IMR-90 (cell line): ENCODE measurements around the gene CRYZL1.

Experiments used
- CEBPB ChIP-seq: IDR thresholded peaks from 2 replicates; pipeline ENCODE4 v1.6.1; 2012; ENCODE audit warnings: low read depth, low read length, improper control_type of control experiment
- CTCF ChIP-seq: conservative IDR thresholded peaks from 2 replicates; pipeline ENCODE4 v1.5.1; 2012; ENCODE audit warnings: mild to moderate bottlenecking, low read depth, low read length, improper control_type of control experiment
- FOS ChIP-seq: fragments of 150-350 bp; IDR thresholded peaks from 2 replicates; pipeline ENCODE4 v1.6.1; 2016; ENCODE audit warnings: low read depth, low read length
- MAZ ChIP-seq: IDR thresholded peaks from 2 replicates; pipeline ENCODE4 v1.6.1; 2012; ENCODE audit warnings: low read depth, mild to moderate bottlenecking, low read length, improper control_type of control experiment, moderate library complexity, borderline replicate concordance
- MXI1 ChIP-seq: IDR thresholded peaks from 2 replicates; pipeline ENCODE4 v1.6.1; 2012; ENCODE audit warnings: low read depth, mild to moderate bottlenecking, low read length, moderate library complexity, borderline replicate concordance
- POLR2A ChIP-seq: IDR thresholded peaks from 2 replicates; pipeline ENCODE4 v1.6.1; 2012; ENCODE audit warnings: mild to moderate bottlenecking, low read depth, low read length
- RCOR1 ChIP-seq: IDR thresholded peaks from 2 replicates; pipeline ENCODE4 v1.6.1; 2012; ENCODE audit warnings: mild to moderate bottlenecking, low read length, improper control_type of control experiment; ENCODE audit not compliant: insufficient replicate concordance
- SMC3 ChIP-seq: fragments of 150-350 bp; IDR thresholded peaks from 2 replicates; pipeline ENCODE4 v1.6.1; 2016; ENCODE audit warnings: low read depth, mild to moderate bottlenecking, antibody characterized with exemption, low read length, moderate library complexity
- USF2 ChIP-seq: fragments of 150-350 bp; IDR thresholded peaks from 2 replicates; pipeline ENCODE4 v1.6.1; 2017; ENCODE audit warnings: mild to moderate bottlenecking, antibody characterized with exemption, low read length, low read depth

- no peak for TF ChIP-seq USF2
- TF ChIP-seq POLR2A, result no peak
- no peak for TF ChIP-seq CTCF
- no peak for TF ChIP-seq FOS
- no peak for TF ChIP-seq SMC3
- no peak for TF ChIP-seq RCOR1
- TF ChIP-seq MAZ, result no peak
- peak; percentile 37; the same call in 1 of the 2 replicates for TF ChIP-seq CEBPB
- no peak for TF ChIP-seq MXI1
Measured at GRCh38 chr21:33682992-33683627, 41.6 kb upstream of the CRYZL1 start.
